Measurements from ENCODE around the gene VNN1.
"Not testable (repeated sequence)": the region's sequence is repeated elsewhere in the genome, so short reads cannot be mapped to it uniquely, and the experiment has no call there.

VNN1 gene

GRCh38 chr6:132725947-132726607 lies 12.2 kb upstream of the VNN1 start:
- DNase-seq (ENCODE audit: low read depth, low spot score) = no peak

- DNase-seq (ENCODE audit: low read depth, low spot score) = no peak
These were observed 11.6 kb upstream of the VNN1 start for GRCh38 chr6:132725471-132725870.

- DNase-seq (ENCODE audit: low read depth, low spot score) = no peak
These were observed 6.0 kb upstream of the VNN1 start for GRCh38 chr6:132719736-132720448.

DNA sequence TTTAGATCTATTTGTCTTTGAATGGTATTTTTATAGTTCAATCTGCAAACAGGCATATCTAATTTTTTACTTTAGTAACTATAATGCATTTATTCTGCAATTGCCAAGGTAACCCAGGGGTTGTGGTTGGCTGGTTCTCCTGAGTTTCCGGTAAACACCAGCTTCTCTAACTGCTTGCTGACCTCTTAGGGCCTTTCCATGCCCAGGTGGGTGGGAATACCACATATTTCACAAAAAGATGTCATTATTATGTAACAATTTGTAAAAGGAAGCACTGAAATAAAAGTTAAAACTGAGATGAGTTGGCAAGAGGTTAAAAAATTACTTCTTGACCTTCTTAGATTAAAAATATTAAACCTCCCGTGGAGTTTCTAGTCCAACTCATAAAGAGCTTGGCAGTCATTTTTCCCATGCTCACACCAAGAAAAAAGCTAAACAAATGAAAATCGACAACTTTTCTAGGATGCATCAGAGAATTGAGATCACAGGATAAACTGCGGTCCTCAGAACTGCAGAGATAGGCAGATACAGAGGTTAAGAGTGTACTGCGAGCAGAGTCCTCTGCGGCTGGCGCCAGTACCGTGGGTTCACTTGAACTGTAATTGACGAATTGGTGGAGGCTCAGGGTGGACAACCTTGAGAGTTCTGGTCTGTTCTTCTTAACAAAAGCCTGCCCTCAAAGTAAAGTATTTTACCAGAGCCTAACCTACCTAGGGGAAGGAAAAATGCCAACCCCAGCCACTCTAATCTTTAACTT lies 2.2 kb upstream of the VNN1 start:
- DNase-seq (ENCODE audit: low read depth, low spot score) = no peak

DNA sequence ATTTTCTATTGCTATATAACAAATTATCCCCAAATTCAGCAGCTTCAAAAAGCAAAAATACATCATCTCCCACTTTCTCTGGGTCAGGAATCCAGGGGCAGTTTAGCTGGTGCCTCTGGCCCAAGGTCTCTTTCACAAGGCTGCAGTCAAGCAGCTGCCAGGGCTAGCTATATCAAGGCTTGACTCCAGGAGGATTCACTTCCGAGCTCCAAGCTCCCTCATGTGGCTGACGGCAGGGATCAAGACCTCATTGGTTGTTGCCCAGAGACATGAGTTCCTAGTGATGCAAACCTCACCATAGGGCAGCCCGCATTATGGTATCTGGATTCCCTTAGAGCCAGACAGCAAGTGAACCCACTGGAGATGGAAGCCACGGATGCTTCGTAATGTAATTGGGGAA lies 1.3 kb upstream of the VNN1 start:
- no peak for DNase-seq (ENCODE audit: low read depth, low spot score)

DNA sequence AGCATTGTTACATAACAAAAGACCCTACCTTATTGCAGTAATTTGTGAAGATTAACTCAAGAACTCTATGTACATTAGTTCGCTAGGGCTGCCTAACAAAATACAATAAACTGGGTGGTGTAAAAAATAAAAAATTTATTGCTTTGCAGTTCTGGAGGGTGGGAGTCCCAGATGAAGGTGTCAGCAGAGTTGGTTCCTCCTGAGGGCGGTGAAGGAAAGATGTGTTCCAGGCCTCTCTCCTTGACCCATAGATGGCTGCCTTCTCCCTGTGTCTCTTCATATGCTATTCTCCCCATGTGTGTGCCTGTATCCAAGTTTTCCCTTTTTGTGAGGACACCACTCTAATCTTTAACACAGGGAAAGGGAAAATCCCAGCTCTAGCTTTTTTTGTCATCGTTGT lies 305 bp upstream of the VNN1 start:
- DNase-seq (ENCODE audit: low read depth, low spot score) = no peak

DNA sequence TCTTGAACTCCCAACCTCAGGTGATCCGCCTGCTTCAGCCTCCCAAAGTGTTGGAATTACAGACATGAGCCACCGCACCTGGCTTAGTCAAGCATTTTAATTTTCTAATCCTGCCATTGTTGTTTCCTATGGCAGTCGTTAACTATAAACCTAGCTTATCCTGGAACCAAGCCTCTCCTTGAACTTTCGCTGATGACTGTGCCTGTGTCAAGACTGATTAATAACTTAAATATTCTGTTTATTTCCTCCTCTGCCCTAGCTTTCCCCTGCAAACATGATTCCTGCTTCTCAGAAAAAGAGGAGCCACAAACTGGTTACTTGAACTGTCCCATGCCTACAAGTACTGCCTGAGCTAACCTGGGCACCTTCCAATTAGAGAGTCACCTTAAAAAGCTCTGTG lies 1.5 kb downstream of the VNN1 start:
- no peak for DNase-seq (ENCODE audit: low read depth, low spot score)

GRCh38 chr6:132708771-132709170 lies 5.1 kb downstream of the VNN1 start:
- no peak for DNase-seq (ENCODE audit: low read depth, low spot score)

- no peak for DNase-seq (ENCODE audit: low read depth, low spot score)
These were observed 5.9 kb downstream of the VNN1 start for GRCh38 chr6:132708002-132708401.

- not testable (repeated sequence) for DNase-seq (ENCODE audit: low read depth, low spot score)
These were observed 7.1 kb downstream of the VNN1 start for GRCh38 chr6:132706756-132707155.

GRCh38 chr6:132703936-132704335 lies 9.9 kb downstream of the VNN1 start:
- no peak for DNase-seq (ENCODE audit: low read depth, low spot score)

DNA sequence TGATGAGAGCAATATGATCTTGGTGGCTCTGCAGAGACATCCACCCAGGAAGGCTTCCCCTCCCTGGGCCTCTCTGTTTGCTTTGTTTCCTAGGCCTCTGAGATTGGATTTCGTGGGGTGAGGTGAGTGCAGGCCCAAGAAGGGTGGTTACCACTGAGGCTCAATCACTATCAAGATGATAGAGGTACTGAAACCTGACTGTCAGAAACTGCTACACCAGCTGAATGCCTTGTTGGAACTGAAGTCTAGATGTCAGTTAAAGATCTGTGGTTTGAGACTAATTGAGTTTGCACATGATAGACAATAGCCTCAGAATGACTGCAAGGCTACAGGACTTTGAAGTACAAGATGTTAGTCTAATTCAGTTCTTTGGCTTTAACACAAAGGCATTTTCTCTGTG lies 15.2 kb downstream of the VNN1 start:
- DNase-seq (ENCODE audit: low read depth, low spot score) = no peak

GRCh38 chr6:132695773-132696172 lies 18.1 kb downstream of the VNN1 start:
- DNase-seq (ENCODE audit: low read depth, low spot score) = no peak

DNA sequence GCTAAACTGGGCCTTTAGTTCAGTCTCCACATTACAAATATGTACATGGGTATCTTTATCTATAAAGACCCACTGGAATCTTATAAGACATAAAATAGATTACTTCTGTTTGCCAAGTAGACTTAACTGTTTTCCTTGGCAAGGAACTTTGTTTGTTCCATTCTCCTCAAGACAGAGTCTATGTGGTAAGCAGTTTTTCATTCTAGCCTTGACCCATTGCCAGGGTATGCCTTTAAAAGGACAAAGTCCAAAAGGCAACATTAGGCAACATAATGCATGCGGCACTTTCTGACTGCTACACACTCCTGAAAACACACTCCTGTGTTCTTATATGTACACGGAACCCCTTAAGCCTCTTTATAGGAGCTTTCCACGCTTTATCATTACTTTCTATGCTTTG lies 20.4 kb downstream of the VNN1 start:
- DNase-seq (ENCODE audit: low read depth, low spot score) = no peak

GRCh38 chr6:132690678-132691077 lies 23.2 kb downstream of the VNN1 start:
- DNase-seq (ENCODE audit: low read depth, low spot score) = no peak

GRCh38 chr6:132687306-132687705 lies 26.5 kb downstream of the VNN1 start:
- no peak for DNase-seq (ENCODE audit: low read depth, low spot score)

DNA sequence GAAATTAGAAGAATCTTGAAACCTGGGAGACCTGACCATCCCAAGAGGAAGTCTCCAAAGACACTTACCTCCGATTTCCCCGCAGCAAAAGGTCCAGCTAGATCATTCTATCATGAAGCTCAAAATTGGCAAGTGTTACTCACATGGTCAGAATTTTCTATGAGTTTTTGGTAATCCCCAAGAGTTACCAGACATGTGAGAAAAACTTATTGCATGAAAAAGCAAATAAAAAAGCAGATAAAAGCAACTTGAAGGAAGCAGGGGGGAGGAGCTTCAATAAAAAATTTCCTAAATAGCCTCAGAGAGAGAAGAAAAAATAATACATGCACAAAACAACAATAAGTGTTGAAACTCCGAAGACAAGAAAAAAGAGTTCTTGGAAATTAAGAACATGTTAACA lies 27.3 kb downstream of the VNN1 start:
- DNase-seq (ENCODE audit: low read depth, low spot score) = no peak

DNA sequence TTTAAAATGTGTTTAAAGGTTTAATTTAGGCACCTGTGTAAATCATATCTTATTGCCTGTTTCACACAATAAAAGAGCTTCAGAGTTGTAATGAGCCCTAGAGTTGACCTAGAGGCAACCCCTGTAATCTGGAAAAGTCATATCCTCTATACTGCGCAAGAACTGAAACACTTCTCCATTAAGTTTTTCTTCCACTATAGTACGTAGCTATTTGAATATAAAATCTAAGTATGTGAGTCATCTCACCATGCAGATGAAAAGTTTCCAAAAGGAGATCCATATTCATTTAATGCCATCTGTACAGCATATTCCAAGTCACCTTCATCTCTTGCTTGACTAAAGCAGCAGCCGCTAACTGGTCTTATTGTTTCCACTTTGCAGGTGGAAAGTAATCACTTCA lies 28.8 kb downstream of the VNN1 start:
- DNase-seq (ENCODE audit: low read depth, low spot score) = no peak

- no peak for DNase-seq (ENCODE audit: low read depth, low spot score)
These were observed 29.6 kb downstream of the VNN1 start for GRCh38 chr6:132684272-132684671.

DNA sequence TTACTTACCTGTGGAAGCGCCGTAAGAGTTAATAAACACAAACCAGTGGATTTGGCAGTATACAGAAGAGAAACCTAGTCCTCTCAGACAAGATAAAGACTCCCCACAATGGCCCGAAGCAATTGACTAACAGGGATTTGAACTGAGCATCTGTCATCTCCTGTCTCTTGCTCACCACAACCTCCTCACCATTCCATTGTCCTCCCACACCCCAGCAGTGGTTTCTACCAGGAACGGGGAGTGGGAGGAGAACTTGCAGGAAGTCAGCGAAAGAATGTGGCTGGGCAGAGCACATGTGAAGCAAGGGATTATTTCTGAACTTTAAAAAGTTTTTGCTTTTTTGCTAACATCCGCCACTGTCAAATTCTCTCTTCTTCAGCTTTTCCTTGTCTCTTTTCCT lies 30.3 kb downstream of the VNN1 start:
- DNase-seq (ENCODE audit: low read depth, low spot score) = no peak

DNA sequence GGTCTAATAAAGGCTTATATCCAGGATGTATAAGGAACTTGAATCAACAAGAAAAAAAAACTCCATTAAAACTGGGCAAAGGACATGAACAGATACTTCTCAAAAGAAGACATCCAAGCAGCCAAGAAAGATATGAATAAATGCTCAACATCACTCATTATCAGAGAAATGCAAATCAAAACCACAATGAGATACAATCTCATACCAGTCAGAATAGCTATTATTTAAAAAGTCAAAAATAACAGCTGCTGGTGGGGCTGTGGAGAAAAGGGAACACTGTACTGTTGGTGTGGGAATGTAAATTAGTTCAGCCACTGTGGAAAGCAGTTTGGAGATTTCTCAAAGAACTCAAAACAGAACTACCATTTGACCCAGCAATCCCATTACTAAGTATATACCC lies 34.8 kb downstream of the VNN1 start:
- DNase-seq (ENCODE audit: low read depth, low spot score) = not testable (repeated sequence)

GRCh38 chr6:132675749-132676148 lies 38.1 kb downstream of the VNN1 start:
- DNase-seq (ENCODE audit: low read depth, low spot score) = no peak

DNA sequence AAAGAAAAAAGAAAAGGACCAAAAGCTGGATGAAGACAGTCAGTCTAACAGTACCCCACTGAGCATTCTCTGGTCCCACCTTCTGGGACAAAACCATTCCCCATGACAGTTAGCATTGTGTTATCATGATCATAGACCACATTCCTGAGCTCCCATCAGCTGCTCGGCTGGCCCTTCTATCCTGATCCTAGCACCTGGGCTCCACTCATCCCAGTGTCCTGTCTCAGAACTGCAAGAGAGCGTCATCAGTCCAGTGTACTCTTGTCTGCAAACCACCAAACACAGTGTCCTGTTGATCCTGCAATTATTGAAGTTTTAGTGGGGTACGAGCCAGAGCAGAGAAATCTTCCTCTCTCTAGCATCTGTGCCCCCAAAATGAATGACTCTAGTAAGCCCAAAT lies 38.9 kb downstream of the VNN1 start:
- no peak for DNase-seq (ENCODE audit: low read depth, low spot score)

Data from activated CD4-positive, CD25-positive, alpha-beta regulatory T cell treated with anti-CD3 and anti-CD28 coated beads, Interleukin-2, amount 50 U/mL, for 16 hours (primary cell).